GM21576 (cell line): Measurements from ENCODE around the gene TERB1.

Experiments
- ATAC-seq: cut with Tn5 transposase; IDR thresholded peaks from one replicate; pipeline ENCODE4 v1.9.1; 2021; ENCODE audit warnings: mild to moderate bottlenecking, moderate library complexity; ENCODE audit not compliant: unreplicated experiment

The TERB1 gene, protein sequence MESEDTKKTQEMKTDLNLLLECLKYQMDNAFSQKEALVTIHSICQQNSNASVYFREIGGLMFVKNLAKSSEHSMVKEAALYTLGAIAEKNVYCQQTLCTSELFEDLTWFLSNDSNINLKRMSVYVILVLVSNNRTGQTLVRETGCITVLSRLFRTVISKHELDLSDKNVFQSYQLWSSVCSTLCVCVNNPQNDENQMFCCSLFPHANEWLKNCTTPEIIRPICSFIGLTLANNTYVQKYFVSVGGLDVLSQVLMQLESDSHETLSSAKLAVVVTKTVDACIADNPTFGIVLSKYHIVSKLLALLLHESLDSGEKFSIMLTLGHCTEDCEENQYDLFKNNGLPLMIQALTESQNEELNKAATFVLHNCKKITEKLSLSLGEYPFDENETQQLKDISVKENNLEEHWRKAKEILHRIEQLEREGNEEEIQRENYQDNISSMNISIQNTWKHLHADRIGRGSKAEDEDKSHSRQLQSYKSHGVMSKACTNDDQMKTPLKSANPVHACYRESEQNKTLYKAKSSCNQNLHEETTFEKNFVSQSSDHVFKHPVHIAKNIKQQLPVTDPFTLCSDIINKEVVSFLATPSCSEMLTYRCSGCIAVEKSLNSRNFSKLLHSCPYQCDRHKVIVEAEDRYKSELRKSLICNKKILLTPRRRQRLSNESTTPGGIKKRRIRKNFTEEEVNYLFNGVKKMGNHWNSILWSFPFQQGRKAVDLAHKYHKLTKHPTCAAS

DNA sequence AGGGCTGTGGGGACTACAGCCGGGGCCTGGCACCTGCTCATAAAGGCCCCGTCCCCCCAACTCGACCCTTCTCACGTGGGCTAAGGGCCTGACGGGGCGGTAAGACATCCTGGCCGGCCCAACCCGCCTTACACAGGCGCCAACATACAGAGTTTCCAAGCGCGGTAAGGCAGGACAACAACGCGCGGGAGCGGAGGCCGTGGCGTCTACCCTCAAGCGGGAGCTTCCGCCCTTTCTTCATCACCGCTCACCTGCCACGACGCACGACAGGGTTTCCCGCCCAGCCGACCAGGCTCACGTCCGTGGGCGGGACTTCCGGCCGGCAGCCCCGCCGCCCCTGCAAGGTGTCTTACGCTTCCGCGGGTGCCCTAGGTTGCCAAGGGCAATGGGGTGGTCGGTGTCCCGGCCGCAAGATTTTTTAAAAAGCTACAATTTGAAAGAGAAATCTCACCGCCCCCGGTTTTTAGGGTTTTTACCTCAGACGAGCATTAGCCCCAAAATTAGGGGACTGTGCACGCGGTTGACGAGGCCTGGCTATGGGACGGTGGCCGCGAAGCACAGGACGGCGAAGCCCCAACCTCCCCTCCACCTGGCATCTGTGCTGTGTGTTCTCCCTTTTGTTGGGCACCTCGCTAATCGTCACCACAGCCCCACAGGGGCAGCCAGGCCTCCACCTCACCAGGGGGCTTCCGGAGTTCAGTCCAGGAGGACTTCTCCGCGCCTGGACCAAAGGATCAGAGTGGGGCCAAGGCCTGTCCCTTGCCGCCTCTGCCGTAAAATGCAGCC lies at the start of gene TERB1:
TERB1 (minus strand) TSS at position 265 of the 786 bp plus-strand sequence. CDS start 4,786 bp downstream, outside the sequence.
- ATAC-seq = no peak

DNA sequence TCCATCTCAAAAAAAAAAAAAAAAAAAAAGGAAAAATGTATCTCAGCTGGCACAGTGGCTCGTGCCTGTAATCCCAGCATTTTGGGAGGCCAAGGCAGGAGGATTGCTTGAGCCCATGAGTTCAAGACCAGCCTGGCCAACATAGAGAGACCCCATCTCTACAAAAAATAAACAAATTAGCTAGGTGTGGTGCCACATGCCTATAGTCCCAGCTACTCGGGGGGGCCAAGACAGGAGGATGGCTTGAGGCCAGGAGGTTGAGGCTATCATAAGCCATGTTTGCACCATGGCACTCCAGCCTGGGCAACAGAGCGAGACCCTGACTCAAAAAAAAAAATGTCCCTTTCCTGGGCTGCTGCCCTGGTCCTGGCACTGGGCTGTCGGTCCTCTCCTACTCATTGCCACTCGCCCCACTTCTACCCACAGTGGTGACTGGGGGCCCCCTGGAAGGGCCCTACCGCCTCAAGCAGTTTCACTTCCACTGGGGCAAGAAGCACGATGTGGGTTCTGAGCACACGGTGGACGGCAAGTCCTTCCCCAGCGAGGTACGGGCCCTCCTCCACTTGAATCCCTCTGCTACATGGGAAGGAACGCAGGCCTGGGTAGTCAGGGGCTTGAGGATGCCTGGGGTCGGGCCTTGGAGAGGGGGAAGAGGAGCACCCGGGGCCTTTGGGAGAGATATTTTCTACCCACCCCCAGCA lies 48.9 kb upstream of the TERB1 start:
- ATAC-seq = no peak

DNA sequence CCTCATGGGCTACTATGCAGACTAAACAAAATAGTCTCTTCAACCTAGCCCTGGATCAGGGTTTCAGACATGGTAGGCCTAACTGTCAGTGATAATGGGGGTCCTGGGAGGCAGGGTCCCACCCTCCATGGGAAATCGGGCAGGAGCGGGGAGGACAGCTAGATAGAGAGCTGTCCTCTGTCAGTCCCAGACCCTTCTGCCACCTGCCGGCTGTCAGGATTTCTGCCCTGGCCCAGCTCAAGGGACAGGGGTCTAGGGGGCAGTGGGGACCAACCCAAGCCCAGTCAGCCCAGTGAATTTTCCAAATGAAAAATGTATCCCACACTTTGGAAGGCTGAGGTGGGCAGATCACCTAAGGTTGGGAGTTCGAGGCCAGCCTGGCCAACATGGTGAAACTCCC lies 48.2 kb upstream of the TERB1 start:
- no peak for ATAC-seq

DNA sequence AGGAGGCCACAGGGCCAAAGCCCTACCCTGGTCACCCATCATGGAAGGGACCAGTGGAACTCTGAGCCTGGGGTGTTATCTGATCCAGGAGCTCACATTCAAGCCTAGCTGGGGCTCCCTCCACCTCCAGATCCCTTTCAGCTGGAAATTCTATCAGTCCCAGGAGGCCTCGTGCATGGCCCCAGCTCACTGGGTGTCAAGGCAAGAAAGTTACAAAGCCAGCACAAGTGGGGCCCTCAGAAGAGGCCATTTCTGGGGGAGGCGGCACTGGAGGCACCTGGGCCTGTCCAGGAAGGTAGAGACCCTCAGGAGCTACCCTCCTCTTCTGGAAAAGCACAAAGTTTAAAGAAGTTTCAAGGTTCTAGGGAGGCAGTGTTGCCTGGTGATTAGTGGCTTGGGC lies 47.6 kb upstream of the TERB1 start:
- ATAC-seq = no peak

DNA sequence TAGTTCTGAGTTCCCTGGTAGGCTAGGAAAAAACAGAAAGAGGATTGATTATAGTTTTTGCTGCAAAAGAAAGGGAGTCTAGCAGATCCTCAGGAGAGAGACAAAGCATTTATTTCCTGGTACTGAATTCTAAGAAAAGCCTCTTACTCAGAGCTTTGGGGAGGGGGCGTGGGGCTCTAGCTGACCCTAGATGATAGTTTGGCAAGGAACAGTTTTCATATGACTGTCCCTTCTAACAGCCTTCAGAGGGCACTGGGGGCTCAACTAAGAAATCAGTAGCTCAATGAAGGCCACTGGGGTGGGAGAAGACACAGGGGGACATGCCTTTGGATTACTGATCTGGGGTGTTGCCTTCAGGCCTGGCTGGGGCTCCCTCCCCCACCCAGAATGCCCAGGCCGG lies 46.8 kb upstream of the TERB1 start:
- no peak for ATAC-seq

DNA sequence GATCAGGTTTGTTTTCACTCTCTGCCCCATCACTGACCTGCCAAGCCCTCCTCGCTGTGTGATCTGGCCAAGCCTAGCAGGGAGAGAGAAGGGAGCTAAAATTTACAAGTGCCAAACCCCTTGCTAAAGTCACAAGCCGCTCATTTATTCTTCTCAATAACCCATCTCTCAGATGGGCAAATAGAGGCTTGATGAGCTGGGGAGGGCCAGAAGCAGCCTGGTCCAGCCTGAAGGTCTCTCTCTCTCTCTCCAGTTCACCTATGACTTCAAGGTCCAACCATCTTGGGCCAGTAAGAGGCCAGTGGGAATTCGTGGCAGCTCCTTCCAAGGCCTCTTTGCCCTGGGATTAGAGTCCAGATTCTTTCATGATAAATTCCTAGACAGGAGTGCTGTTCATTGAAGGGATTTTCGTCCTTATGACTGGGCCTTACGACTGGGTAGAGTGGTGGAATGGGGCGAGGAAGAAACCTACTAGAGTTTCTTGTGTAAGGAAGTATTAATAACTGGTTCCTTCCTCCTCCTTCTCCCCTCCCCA lies 46.2 kb upstream of the TERB1 start:
- ATAC-seq = no peak

DNA sequence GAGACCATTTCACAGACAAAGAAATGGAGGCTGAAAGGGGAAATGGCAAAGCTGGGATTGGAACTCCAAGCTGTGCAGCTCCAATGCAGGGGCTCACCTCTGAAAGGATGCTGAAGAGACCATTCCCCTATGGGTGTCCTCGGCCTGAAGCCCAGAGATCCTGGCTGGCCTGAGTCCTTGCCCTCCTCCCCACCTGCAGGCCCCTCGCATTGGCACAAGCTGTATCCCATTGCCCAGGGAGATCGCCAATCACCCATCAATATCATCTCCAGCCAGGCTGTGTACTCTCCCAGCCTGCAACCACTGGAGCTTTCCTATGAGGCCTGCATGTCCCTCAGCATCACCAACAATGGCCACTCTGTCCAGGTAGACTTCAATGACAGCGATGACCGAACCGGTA lies 45.4 kb upstream of the TERB1 start:
- no peak for ATAC-seq

DNA sequence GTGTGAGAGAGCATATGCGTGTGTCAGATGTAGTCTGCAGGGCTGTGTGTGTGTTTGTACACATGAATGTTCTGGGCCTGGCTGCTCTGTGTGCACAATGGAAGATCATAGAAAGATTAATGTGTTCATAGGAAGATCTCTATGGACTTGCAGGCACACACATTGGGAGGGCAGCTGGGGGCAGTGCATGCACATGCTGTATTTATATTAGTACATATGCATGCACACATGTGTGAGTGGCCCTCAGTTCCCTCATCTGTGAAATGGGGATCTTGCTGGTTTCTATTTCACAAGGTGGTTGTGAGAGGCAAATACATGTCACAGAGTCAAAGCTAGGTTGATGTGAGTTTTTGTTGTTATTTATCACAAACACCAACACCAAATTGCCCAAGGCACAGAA lies 44.9 kb upstream of the TERB1 start:
- ATAC-seq = no peak

DNA sequence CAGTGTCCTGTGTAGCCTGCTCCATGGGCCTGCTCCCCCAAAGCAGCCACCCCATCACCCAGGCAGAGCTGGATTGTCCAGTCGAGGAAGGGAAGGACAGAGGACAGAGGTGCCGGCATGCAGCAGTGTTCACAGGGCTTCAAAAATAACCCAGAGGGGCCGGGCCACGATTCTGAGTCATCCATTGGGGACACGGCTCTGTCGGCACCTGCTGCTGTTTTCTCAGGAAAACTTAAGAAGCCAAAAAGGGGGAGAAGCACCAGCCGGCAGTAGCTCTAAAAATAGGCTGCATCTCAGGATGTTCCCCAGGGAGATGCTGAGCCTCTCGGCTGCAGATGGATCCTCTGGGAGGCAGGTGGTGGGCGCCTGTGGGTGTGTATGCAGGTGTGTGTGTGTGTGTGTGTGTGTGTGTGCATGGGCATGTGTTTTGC lies 44.4 kb upstream of the TERB1 start:
- no peak for ATAC-seq

DNA sequence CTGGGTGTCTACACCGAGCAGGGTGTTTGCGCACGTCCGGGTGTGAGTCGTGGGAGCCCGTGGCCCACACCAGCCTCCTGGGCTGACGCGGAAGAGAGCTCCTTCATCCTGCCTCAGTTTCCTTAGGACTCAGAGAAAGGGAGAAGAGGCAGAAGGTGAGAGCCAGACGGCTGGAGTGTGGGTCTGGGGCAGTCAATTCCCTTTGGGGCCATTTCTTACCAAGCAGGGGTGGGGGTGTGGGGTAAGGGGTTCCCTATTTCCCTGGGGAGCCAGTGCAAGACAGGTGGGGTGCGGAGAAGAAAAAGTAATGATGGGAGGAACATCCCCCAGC lies 43.7 kb upstream of the TERB1 start:
- no peak for ATAC-seq

DNA sequence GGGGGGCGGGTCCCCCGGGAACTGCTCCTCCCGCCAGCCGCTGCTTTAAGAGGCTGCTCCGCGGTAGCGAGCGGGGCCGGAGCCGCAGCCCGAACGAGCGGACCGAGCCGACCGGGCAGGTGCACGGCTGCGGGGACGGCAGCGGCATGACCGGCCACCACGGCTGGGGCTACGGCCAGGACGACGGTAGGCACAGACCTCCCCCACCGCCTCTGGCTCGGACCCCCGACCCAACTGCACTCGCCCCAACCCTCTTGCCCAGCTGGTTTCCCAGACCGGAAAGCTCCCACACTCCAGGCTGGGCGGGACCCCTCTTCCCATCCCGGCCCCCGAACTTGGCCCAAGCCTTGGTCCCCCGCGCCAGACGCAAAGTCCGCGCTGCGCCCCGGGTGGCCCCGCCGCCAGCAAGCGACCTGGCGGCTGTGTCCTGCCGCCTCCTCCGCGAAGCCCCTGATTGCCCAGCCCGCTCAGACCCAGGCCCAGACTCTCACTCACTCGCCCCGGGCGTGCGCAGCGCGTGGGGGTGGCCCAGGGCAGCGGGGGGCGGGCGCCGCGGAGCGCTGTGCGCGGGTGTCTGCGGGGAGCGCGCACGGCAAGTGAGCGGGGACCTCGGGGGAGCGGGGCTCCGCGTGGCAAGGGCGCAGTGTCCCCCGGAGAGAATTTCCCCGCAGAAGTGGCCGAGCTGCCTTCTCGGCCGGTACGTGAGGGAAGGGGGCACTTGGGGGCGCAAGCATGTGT lies 43.1 kb upstream of the TERB1 start, which contains the start of gene CA7:
CA7 (plus strand) TSS at position 73 of the 738 bp plus-strand sequence; CDS start at position 147, 74 bp downstream.
- ATAC-seq = no peak

DNA sequence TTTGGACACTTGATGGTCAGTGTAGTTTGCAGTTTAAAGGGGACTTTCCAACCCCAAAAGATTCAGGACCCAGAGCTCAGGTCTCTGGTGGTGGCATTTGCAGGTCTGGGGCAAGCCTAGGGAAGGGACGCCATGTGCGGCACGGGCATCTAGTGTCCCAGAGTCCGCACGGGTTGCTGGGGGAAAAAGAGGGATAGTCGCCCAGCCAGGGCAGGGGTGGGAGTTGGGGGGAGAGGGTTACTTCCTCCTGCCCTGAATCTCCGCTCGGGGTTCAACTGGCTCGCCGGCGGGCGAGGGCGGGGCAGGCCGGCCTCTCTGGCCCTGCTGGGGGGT lies 42.6 kb upstream of the TERB1 start:
- no peak for ATAC-seq

DNA sequence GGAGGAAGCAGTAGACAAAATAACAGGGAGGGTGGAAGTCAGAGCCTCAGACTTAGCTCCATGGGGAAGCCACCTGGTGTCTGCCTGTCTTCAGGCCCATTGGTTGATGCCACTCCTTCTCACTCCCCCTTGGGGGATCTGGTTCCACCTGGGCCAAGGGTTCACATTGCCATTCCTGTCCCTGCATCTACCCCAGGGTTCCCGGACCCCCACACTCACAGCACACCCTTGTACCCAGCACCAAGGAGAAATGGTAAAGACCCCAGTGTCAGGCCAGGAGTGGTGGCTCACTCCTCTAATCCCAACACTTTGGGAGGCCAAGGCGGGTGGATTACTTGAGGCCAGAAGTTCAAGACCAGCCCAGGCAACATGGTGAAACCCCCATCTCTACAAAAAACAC lies 41.8 kb upstream of the TERB1 start:
- ATAC-seq = no peak

DNA sequence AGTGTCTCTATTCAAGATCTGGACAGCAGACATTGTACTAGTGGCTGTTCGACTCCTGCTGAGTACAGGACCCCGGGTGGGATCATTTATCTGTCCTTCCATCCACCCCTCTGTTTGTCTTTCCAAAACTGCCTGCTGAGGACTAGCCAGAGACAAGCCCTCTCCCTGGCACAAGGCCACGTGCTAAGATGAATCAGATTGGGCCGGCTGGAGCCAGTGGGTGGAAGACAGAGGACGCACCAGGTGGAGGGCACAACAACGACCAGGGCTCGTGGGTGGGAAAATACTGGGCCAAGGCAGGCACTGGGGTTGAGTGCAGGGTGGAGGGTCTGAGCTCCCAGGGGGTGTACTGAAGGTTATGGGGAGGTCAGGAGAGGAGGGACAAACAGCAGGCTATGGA lies 41.4 kb upstream of the TERB1 start:
- ATAC-seq = no peak

DNA sequence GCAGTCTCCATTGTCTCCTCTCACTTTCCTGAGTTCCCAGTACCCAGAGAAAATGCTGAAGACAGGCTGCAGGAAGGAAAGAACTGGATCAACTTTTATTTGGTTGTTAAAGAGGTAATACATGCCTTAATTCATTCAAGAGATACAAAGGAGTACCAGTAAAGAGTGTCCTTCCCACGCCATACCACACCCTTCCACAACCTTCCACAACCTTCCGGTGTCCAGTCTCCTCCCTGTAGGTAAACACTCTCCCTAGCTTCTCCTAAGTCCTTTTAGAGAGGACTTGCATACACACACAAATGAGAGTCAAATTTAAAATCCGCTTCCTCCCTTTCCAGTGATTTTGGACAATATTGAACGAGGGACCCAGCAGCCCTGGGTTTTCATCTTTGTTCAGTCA lies 40.0 kb upstream of the TERB1 start:
- ATAC-seq = no peak

DNA sequence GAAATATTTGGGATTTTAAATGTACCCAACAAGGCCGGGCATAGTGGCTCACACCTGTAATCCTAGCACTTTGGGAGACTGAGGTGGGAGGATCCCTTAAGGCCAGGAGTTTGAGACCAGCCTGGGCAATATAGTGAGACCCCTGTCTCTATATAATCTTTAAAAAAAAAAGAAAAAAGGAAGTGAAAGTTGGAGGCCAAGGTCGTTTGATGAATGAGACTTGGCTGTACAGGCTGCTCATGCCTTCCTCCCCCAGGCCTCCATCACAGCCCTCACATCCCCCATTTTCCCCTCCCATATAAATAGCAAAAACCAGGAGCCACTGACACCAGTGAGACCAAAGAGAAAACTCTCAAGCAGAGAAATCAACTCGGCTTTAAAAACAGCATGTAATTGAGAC lies 39.5 kb upstream of the TERB1 start:
- ATAC-seq = no peak

DNA sequence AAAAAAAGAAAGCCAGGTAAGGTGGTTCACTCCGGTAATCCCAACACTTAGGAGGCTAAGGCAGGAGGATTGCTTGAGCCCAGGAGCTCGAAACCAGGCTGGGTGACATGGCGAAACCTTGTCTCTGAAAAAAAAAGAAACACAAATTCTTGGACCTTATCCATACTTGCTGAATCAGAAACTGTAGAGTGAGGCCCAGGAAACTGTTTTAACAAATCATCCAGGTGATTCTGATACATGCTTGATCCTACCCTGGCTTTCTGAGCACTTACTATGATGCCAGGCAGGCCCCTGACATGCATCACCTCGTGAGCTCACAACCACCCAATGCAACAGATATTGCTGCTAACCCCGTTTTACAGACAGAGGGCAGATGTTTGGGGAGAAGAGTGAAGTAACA lies 33.4 kb upstream of the TERB1 start:
- no peak for ATAC-seq

DNA sequence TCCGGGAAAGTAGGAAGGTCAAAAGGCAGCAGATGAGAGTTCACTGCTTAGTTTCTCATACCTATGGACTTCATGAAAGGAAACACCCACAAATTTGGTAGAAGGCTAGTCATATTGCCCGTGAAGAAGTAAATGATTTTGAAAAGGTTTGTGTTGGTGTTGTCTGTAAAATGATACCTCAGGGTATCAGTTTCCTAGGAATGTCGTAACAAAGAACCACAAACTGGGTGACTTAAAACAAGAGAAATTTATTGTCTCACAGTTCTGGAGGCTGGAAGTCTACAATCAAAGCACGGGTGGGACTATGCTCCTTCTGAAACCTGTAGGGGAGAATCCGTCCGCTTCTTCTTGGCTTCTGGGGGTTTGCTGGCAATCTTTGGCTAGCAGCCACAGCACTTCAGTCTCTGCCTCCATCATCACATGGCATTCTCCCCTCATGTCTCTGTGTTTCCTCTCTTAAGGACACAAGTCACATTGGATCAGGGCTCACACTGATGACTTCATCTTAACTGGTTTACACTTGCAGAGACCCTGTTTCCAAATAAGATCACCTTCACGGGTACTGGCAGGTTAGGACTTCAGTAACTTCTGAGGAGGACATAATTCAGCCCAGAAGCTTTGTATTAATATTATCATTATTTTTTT lies 31.4 kb upstream of the TERB1 start:
- ATAC-seq = no peak

DNA sequence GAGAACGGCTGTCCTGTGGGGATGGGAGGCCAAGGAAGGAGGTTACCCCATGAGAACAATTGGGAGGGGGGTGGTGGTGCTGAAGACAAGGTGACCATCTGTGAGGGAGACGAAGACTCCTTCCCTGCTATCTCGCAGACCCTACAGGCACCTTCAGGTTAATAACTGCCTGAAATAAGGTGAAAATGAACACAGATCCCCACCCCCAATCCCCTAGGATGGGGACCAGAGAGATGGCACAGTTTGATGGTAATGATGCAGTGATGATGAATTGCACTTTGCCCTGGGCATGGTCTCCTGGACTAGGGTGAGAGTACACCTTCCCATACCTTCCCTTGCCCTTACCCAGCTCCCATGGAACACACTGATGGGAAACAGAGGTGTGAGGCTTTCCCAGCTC lies 30.8 kb upstream of the TERB1 start:
- ATAC-seq = no peak
